DMS79 (cell line): Measurements from ENCODE around the gene SEMA4C.
A peak's percentile ranks its signal among the peaks of the same experiment; 100 is the strongest.

Experiments
- DNase-seq: peaks from one replicate; lab custom pipeline; 2025; lab: John Stamatoyannopoulos, UW

SEMA4C gene

GRCh38 chr2:96869822-96870625, at the start of gene SEMA4C:
Gene SEMA4C (minus strand): TSS chr2:96870080. CDS start chr2:96867886, 2,194 bp downstream.
- DNase-seq: no peak

GRCh38 chr2:96918754-96919550, 49.1 kb upstream of the SEMA4C start:
- no peak for DNase-seq

GRCh38 chr2:96918092-96918753, 48.3 kb upstream of the SEMA4C start:
- DNase-seq: no peak

GRCh38 chr2:96916646-96917543, 47.0 kb upstream of the SEMA4C start:
- no peak for DNase-seq

- no peak for DNase-seq
Measured at GRCh38 chr2:96916156-96916630, 46.3 kb upstream of the SEMA4C start.

- DNase-seq: no peak
Measured at GRCh38 chr2:96914332-96914731, 44.5 kb upstream of the SEMA4C start.

- no peak for DNase-seq
Measured at GRCh38 chr2:96913398-96914202, 43.7 kb upstream of the SEMA4C start.

GRCh38 chr2:96913117-96913397, 43.2 kb upstream of the SEMA4C start:
- no peak for DNase-seq

GRCh38 chr2:96912346-96913116, 42.7 kb upstream of the SEMA4C start:
- DNase-seq: no peak

GRCh38 chr2:96909611-96910021, 39.7 kb upstream of the SEMA4C start:
- DNase-seq: no peak

- peak; percentile 43 for DNase-seq
Measured at GRCh38 chr2:96907115-96908041, 37.5 kb upstream of the SEMA4C start.

GRCh38 chr2:96906729-96907114, 36.8 kb upstream of the SEMA4C start:
- DNase-seq: peak; percentile 15

- no peak for DNase-seq
Measured at GRCh38 chr2:96903815-96904214, 33.9 kb upstream of the SEMA4C start.

GRCh38 chr2:96903318-96903717, 33.4 kb upstream of the SEMA4C start:
- DNase-seq: no peak

GRCh38 chr2:96900237-96900636, 30.4 kb upstream of the SEMA4C start:
- no peak for DNase-seq

- no peak for DNase-seq
Measured at GRCh38 chr2:96899413-96899741, 29.5 kb upstream of the SEMA4C start.

GRCh38 chr2:96898641-96899412, 28.9 kb upstream of the SEMA4C start:
- DNase-seq: no peak

GRCh38 chr2:96898135-96898505, 28.2 kb upstream of the SEMA4C start:
- DNase-seq: no peak
